ENCODE measurements around the gene MTAP.
A peak's percentile ranks its signal among the peaks of the same experiment; 100 is the strongest.

The MTAP gene

GRCh38 chr9:21972361-21972760, 169.9 kb downstream of the MTAP start:
- DNase-seq: no peak

- peak; percentile 26 for DNase-seq
Measured at GRCh38 chr9:21974343-21974721, 171.9 kb downstream of the MTAP start.

DNA sequence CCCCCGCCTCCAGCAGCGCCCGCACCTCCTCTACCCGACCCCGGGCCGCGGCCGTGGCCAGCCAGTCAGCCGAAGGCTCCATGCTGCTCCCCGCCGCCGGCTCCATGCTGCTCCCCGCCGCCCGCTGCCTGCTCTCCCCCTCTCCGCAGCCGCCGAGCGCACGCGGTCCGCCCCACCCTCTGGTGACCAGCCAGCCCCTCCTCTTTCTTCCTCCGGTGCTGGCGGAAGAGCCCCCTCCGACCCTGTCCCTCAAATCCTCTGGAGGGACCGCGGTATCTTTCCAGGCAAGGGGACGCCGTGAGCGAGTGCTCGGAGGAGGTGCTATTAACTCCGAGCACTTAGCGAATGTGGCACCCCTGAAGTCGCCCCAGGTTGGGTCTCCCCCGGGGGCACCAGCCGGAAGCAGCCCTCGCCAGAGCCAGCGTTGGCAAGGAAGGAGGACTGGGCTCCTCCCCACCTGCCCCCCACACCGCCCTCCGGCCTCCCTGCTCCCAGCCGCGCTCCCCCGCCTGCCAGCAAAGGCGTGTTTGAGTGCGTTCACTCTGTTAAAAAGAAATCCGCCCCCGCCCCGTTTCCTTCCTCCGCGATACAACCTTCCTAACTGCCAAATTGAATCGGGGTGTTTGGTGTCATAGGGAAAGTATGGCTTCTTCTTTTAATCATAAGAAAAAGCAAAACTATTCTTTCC, 172.4 kb downstream of the MTAP start:
- peak; percentile 62 for DNase-seq

GRCh38 chr9:21976334-21976875, 174.0 kb downstream of the MTAP start:
- no peak for DNase-seq

DNA sequence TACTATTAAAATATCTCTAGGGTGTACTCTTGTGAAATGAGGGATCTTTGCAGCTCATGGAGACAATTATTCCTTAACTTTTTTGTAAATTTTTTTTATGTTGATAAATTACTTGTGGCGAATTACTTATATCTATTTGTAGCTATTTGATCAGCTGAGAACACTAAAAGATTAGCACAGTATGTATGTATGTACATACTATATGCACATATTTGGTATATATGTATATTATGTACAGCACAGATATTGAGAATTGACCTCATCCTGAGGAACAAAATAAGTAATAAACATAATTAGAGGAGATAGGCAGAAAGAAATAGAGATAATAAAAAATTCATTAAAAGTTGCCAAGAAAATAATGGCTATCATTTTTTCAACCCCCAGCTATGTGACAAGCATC, 180.0 kb downstream of the MTAP start:
- no peak for DNase-seq

DNA sequence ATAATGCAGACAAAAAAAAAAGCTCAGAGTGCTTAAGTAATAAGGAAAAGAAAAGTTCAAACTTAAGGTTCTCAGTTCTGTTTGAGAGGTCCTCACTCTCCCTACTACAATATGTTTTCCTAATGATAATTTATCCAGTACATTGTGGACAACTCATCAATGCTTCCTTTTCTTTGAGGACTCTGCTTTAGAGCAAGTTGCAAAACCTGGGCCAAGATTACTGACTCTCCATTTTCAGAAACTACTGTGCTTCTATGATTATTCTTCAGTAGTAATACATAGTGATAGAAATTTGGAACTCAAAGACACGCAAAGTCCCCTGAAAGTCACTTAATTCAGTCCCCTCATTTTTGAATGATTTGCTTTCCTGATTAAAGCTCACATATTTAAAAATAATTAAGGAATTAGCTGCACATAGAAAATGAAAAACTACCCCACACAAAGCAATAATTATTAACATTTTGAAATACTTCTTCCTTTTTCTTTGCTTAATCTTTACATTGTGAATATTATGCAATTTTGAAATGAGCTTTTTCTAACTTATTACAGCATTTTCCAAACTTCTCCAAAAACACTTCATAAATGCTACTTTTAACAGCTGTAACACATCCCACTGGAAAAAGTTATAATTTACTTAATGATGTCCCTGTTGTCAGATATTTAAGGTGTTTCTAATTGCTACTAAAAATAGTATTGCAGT, 180.6 kb downstream of the MTAP start:
- DNase-seq: no peak

GRCh38 chr9:21983561-21983935, 181.1 kb downstream of the MTAP start:
- no peak for DNase-seq

- no peak for DNase-seq
Measured at GRCh38 chr9:21984101-21984500, 181.7 kb downstream of the MTAP start.

- no peak for DNase-seq
Measured at GRCh38 chr9:21985964-21986667, 183.7 kb downstream of the MTAP start.

Measured in NCI-H2171 (cell line).